GM21825 (cell line): ENCODE measurements around the gene KIF23.
A peak's percentile ranks its signal among the peaks of the same experiment; 100 is the strongest.
"Not testable (repeated sequence)": the region's sequence is repeated elsewhere in the genome, so short reads cannot be mapped to it uniquely, and the experiment has no call there.

Source experiments
- ATAC-seq: cut with Tn5 transposase; IDR thresholded peaks from one replicate; pipeline ENCODE4 v1.9.1; 2021; ENCODE audit warnings: mild to moderate bottlenecking, moderate library complexity; ENCODE audit not compliant: unreplicated experiment

The KIF23 gene

GRCh38 chr15:69413822-69414700, at the start of gene KIF23:
KIF23 (plus strand) TSS chr15:69414349; CDS start chr15:69414466, 117 bp downstream.
- peak; percentile 86 for ATAC-seq

GRCh38 chr15:69367236-69367635, 46.9 kb upstream of the KIF23 start:
- no peak for ATAC-seq

- ATAC-seq, result no peak
Measured at GRCh38 chr15:69369631-69370030, 44.5 kb upstream of the KIF23 start.

DNA sequence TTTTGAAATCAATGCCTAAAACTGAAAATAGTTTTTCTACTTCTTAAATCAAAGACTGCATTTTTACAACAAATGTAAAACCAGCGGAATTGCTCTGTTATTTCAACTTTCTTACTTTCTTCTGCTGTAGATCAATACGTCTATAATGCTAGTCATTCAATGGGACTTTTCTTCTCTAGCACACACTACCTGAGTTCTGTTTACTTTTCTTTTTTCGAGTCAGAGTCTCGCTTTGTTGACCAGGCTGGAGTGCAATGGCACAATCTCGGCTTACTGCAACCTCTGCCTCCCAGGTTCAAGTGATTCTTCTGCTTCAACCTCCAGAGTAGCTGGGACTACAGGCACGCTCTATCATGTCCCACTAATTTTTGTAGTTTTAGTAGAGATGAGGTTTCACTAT, 40.7 kb upstream of the KIF23 start:
- no peak for ATAC-seq

- no peak for ATAC-seq
Measured at GRCh38 chr15:69375151-69375790, 38.9 kb upstream of the KIF23 start.

- ATAC-seq, result no peak
Measured at GRCh38 chr15:69377216-69377970, 36.8 kb upstream of the KIF23 start.

- ATAC-seq, result no peak
Measured at GRCh38 chr15:69380100-69380725, 33.9 kb upstream of the KIF23 start.

DNA sequence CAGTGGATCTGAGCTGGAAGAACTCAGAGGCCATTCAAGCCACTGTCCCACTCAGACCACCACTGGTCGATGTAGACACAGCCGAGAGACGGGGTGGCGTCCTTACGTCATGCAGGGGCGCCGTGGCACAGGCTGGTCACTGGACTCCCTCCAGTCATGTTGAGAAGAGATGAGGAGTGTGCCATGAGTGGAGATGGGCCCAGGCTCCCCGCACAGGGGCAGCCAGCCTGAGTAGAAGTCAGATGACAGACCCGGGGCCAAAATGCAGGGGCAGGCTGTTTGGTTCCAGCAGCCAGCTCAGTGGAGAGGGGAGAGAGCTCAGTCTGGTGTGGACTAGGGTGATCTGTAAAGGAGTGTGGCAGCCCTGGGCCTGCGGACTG, 33.4 kb upstream of the KIF23 start:
- ATAC-seq, result no peak

DNA sequence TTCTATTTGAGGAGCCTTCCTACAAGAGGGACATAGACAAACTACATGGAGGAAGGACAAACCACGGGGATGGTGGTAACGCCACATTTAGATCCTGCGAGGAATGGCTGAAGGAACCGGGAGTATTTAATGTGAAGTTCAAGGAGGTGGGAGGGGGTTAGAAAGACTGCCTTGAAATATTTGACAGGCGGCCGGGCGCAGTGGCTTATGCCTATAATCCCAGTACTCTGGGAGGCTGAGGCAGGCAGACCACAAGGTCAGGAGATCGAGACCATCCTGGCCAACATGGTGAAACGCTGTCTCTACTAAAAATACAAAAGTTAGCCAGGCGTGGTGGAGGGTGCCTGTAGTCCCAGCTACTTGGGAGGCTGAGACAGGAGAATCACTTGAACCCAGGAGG, 32.0 kb upstream of the KIF23 start:
- ATAC-seq, result not testable (repeated sequence)

DNA sequence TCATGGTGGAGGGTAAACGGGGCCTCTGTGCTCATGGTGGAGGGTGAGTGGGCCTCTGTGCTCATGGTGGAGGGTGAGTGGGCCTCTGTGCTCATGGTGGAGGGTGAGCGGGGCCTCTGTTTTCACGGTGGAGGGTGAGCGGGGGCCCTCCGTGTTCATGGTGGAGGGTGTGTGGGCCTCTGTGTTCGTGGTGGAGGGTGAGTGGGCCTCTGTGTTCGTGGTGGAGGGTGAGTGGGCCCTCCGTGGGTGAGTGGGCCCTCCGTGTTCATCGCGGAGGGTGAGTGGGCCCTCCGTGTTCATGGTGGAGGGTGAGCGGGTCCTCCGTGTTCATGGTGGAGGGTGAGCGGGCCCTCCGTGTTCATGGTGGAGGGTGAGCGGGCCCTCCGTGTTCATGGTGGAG, 30.1 kb upstream of the KIF23 start:
- ATAC-seq, result not testable (repeated sequence)

DNA sequence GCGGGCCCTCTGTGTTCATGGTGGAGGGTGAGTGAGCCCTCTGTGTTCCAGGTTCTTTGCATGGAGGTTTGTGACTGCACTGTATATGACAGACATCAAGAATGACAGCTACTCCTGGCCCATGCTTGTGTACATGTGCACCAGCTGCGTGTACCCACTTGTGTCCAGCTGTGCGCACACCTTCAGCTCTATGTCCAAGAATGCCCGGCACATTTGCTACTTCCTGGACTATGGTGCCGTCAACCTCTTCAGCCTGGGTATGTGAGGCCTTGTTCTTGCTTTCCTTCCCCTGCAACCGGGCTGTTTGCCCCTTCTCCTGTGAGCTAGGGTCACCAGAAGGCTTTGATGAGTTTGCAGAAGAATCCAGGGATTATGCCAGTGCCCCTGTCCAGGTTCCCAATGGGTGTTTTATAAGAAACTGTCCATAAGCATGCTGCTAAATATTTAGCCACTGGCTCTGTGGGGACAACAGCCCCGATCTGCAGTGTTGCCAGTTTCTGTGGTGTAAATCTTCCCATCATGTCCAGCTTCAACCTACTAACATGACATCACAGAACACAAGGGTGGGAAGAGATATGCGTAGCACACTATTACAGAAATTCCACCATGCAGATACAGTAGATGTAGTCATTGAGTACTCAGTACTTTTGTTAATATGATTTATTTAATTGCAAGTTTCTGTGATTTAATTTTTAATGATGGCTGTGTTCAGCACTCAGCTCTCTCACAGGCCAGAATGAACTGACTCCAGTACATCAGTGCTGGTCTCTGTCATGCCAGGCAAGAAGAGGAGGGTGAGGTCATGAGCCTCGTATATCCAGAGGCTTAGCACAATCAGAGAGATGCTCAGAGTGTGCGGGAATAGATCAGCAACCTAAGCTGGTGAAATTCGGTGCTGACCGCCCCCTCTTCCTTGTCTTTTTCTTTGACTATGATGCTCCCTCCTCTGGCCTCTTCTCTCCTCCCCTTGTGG, 29.2 kb upstream of the KIF23 start:
- no peak for ATAC-seq

GRCh38 chr15:69385831-69386230, 28.3 kb upstream of the KIF23 start:
- no peak for ATAC-seq

DNA sequence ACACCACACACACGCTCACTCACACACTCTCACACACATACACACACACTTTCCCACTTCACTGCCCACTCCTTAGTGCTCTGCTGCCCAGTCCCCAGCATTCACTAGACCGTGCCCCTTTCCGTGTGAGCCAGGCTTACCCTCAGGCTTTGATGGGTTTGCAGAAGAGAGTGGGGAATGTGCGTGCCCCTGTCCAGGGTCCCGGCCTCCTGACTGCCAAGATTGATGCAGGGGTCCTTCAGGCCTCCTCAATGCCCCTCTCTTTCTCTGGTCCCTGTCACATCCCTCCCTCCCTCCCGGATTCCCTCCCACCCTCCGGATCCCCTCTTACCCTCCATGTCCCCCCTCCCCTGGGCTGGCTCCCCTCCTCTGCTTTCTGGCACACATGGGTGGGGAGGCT, 27.9 kb upstream of the KIF23 start:
- ATAC-seq, result no peak

DNA sequence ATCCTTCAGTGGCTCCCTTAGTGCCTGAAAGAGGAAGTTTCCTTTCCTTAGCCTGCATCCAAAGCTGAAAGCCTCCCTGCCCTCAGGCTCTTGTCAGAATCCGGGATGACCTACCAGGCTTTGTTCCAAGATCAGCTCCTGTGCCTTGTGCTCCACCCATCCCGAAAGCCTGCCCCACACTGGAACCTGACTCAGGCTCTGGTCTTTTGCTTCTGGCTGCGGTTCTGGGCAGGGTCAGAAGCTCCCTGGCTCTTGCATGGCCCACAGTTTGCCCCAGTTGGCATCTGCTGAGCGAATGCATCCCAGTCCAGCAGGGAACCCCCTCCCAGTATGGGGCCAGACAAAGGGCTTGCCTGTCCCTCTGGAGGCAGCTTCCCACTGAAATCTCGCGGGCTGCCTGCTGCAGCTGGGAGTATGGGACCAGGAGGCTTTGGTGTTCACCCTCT, 25.9 kb upstream of the KIF23 start:
- ATAC-seq, result no peak

- ATAC-seq, result no peak
Measured at GRCh38 chr15:69389426-69389825, 24.7 kb upstream of the KIF23 start.

- ATAC-seq, result no peak
Measured at GRCh38 chr15:69390575-69390974, 23.6 kb upstream of the KIF23 start.

DNA sequence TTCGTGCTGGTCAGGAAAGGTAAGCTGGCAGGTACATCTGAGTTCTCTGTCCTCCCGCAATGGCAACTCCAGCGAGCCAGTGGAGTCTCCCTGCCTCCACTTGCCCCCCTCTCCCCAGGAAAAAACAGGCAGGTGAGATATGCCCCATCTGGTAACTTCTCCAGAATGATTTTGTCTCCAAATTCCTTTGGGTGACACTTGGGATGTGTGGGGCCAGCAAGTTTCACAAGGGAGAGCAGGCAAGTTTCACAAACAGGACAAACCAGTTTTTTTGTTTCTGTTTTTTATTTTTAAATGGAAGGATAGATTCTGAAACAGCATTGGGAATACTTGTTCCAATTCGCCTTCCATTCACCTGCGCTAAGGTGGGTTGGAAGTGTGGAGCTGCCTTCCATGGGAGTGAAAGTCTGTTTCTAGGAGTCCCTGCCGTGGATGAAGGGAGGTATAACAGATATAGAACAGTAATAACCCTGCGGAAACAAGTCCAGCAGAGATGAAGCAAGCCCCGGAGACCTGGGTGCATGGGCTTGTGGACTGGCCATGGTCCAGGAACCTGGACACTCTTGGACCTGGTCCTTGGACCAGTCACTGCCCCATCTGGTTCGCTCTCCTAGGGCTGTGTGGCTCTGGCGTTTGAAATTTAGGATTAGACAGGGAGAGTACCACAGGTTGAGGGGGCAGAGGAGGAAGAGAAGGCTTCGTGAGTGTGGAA, 22.9 kb upstream of the KIF23 start:
- no peak for ATAC-seq

DNA sequence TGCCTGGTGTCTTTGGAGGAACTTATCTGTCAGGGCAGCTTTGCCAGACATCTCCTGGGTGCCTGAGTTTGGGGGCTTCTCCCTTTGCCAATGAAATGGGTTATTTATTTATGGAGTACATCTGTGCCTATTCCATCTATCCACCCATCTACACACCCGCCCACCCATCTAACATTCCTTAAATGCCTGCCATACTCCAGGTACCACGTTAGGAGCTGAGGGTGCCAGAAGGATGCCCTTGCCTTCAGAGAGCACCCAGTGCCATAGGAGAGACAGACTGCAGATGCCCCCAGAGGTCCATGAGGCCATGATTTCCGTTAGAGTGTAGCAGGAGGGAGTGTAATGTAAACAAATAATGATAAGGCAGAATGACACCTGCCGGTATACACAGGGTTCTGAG, 21.8 kb upstream of the KIF23 start:
- ATAC-seq, result no peak

- no peak for ATAC-seq
Measured at GRCh38 chr15:69393831-69394491, 20.2 kb upstream of the KIF23 start.
